Endothelial cell of umbilical vein (primary cell): Measurements from ENCODE around the gene HBQ1. TPM values are rescaled to one million over a fixed set of nuclear protein-coding genes. Genes with fewer than 3 reads are reported as not detected.

Experiments
- BruUV-seq: library from RNA; stranded (reverse); fragments of 400-500 nt; replicated peaks from 2 replicates; lab custom pipeline; 2021; lab: Mats Ljungman, UMichigan
- CTCF ChIA-PET: fragments of 300-600, 350-600 bp; sonication (Branson Sonifier 250); formaldehyde crosslinking; loops from one replicate; lab custom pipeline; 2021; ENCODE audit warnings: antibody characterized with exemption, inconsistent platforms; lab: Charles Lee
- POLR2A ChIA-PET: fragments of 300-600, 350-600 bp; sonication (Branson Sonifier 250); formaldehyde crosslinking; loops from one replicate; lab custom pipeline; 2021; ENCODE audit warnings: antibody characterized with exemption, inconsistent platforms; lab: Charles Lee
- DNase-seq: peaks from one replicate; pipeline ENCODE4 v3.0.0-alpha.2; 2011; ENCODE audit warnings: low read depth, low spot score
- FAIRE-seq: peaks from 2 replicates; lab custom pipeline; 2011; peaks lifted over from hg19 to GRCh38; lab: Jason Lieb, UNC
- H2AFZ ChIP-seq: 2 replicates; pipeline ENCODE4 v1.6.0; 2012; ENCODE audit warnings: low read depth, low read length, control low read depth, inconsistent platforms
- H3K27ac ChIP-seq: 2 replicates; pipeline ENCODE4 v1.5.1; 2011; ENCODE audit warnings: low read depth, mild to moderate bottlenecking, control low read depth, low read length, moderate library complexity; ENCODE audit not compliant: insufficient read depth
- H3K27me3 ChIP-seq, 2 experiments: 2 replicates each; pipeline versions ENCODE4 v1.6.0 to v1.6.1; 2011; ENCODE audit warnings: low read length in 2 of 2, mixed read lengths in 1 of 2; ENCODE audit not compliant: control insufficient read depth in 2 of 2, insufficient read depth in 2 of 2
- H3K36me3 ChIP-seq, 2 experiments: 2 replicates in 1 of 2; 3 replicates in 1 of 2; pipeline ENCODE4 v1.5.1; 2011; ENCODE audit warnings: low read length in 2 of 2, mild to moderate bottlenecking in 1 of 2, moderate library complexity in 1 of 2; ENCODE audit not compliant: control insufficient read depth in 2 of 2, insufficient read depth in 2 of 2; ENCODE audit errors: extremely low read depth in 1 of 2
- H3K4me1 ChIP-seq: 3 replicates; pipeline ENCODE4 v1.5.1; 2011; ENCODE audit warnings: mild to moderate bottlenecking, low read length; ENCODE audit not compliant: control insufficient read depth, insufficient read depth; ENCODE audit errors: extremely low read depth
- H3K4me2 ChIP-seq: 2 replicates; pipeline ENCODE4 v1.6.1; 2011; ENCODE audit warnings: low read length, control low read depth, mixed read lengths; ENCODE audit not compliant: insufficient read depth
- H3K4me3 ChIP-seq, 3 experiments: fragments of 200-600 bp in 1 of 3; sonication (generic), shearing (Covaris generic) in 1 of 3; replicated peaks in 1 of 3; 2 replicates each; pipeline ENCODE4 v1.5.1; 2011 to 2016; ENCODE audit warnings: control low read depth in 3 of 3, low read length in 3 of 3, mild to moderate bottlenecking in 2 of 3, inconsistent platforms in 1 of 3, low read depth in 1 of 3, moderate library complexity in 1 of 3; ENCODE audit not compliant: insufficient read depth in 1 of 3
- H3K79me2 ChIP-seq: 2 replicates; pipeline ENCODE4 v1.6.0; 2012; ENCODE audit warnings: low read length, inconsistent platforms; ENCODE audit not compliant: control insufficient read depth, insufficient read depth
- H3K9ac ChIP-seq: replicated peaks from 2 replicates; pipeline ENCODE3; 2011; ENCODE audit warnings: low read length, control low read depth; ENCODE audit not compliant: insufficient read depth; ENCODE audit errors: extremely low read depth
- H3K9me1 ChIP-seq: replicated peaks from 3 replicates; pipeline ENCODE4 v1.6.0; 2011; ENCODE audit warnings: mild to moderate bottlenecking, low read length; ENCODE audit not compliant: control insufficient read depth, insufficient read depth; ENCODE audit errors: extremely low read depth
- H3K9me3 ChIP-seq: replicated peaks from 2 replicates; pipeline ENCODE4 v1.5.1; 2012; ENCODE audit warnings: low read length, inconsistent platforms; ENCODE audit not compliant: control insufficient read depth, insufficient read depth
- H4K20me1 ChIP-seq: replicated peaks from 2 replicates; pipeline ENCODE3; 2011; ENCODE audit warnings: mild to moderate bottlenecking, low read length; ENCODE audit not compliant: control insufficient read depth, insufficient read depth; ENCODE audit errors: extremely low read depth
- CTCF ChIP-seq, 2 donors: IDR thresholded peaks; 1 replicate in 1 of 2; 2 replicates in 1 of 2; pipeline ENCODE4 v1.5.1; 2011; ENCODE audit warnings: low read length in 2 of 2, mild to moderate bottlenecking in 2 of 2, moderate library complexity in 2 of 2, control low read depth in 1 of 2, inconsistent platforms in 1 of 2, low read depth in 1 of 2; ENCODE audit not compliant: insufficient read depth in 1 of 2; ENCODE audit errors: extremely low read depth in 1 of 2
- EZH2 ChIP-seq: IDR thresholded peaks from 2 replicates; pipeline ENCODE4 v1.6.1; 2012; ENCODE audit warnings: borderline replicate concordance, low read depth, mild to moderate bottlenecking, moderate library complexity, low read length, inconsistent platforms; ENCODE audit not compliant: severe bottlenecking
- FOS ChIP-seq: IDR thresholded peaks from 2 replicates; pipeline ENCODE4 v1.6.1; 2011; ENCODE audit warnings: mild to moderate bottlenecking, low read length, moderate library complexity, borderline replicate concordance; ENCODE audit not compliant: insufficient read depth
- GATA2 ChIP-seq: IDR thresholded peaks from 2 replicates; pipeline ENCODE4 v1.7.0; 2011; ENCODE audit warnings: low read depth, mild to moderate bottlenecking, moderate library complexity, mixed read lengths, low read length; ENCODE audit not compliant: insufficient read length, insufficient read depth
- JUN ChIP-seq: IDR thresholded peaks from 2 replicates; pipeline ENCODE4 v1.6.1; 2011; ENCODE audit warnings: borderline replicate concordance, low read depth; ENCODE audit not compliant: insufficient read length, insufficient read depth
- MYC ChIP-seq: IDR thresholded peaks from one replicate; pipeline ENCODE4 v1.6.1; 2011; ENCODE audit warnings: mild to moderate bottlenecking, low read depth, low read length
- POLR2A ChIP-seq: IDR thresholded peaks from 2 replicates; pipeline ENCODE4 v1.6.1; 2012; ENCODE audit warnings: low read depth, mild to moderate bottlenecking, control low read depth, low read length
- POLR2AphosphoS5 ChIP-seq: IDR thresholded peaks from 2 replicates; pipeline ENCODE4 v1.6.1; 2012; ENCODE audit warnings: low read depth, mild to moderate bottlenecking, control low read depth, low read length, moderate library complexity; ENCODE audit not compliant: insufficient read depth
- dilution Hi-C: fragments of 300-500 bp; cut with MboI; formaldehyde crosslinking; loops from one replicate; pipeline ENCODE4 v1.15.0; 2019; ENCODE audit warnings: low sequenced_read_pairs; ENCODE audit not compliant: extremely low pct_ligation_motif_present
- intact Hi-C: fragments of 100-400 bp; cut with micrococcal nuclease; formaldehyde crosslinking; loops from one replicate; pipeline ENCODE4 v1.10.0; 2022
- polyA plus RNA-seq, 4 experiments: library from polyadenylated mRNA; depleted of rRNA in 3 of 4; stranded (reverse) in 3 of 4; unstranded in 1 of 4; fragments of >200 nt; gene quantifications; 2 replicates each; pipeline versions ENCODE4 v1.2.1 to v1.2.3, GENCODE V29; 2011 to 2012; ENCODE audit warnings: missing spikeins in 1 of 4
- total RNA-seq: library from RNA; stranded (reverse); gene quantifications from 2 replicates; pipeline ENCODE4 v1.2.3, GENCODE V29; 2021
- TF ChIP-seq, protein P1 (sequence below): IDR thresholded peaks from 2 replicates; pipeline ENCODE4 v1.6.1; 2011; ENCODE audit not compliant: insufficient read depth, insufficient read length

The HBQ1 gene
- total and polyA plus RNA-seq, 2 donors (not counting 3 experiments of a cell fraction or from before 2014, with no cell fraction given): 0.75 TPM; not detected in 1

- no peaks in the 10 kb centered on the region for H3K36me3 ChIP-seq
- H3K4me2 ChIP-seq: no peak overlapping the region
- H2AFZ ChIP-seq: no peak overlapping the region
- POLR2A ChIA-PET: no interaction called here
- DNase-seq: no peak
- H3K4me1 ChIP-seq: no peaks in the 10 kb centered on the region
- no peak overlapping the region for H3K27ac ChIP-seq
- H3K27me3 ChIP-seq: no peaks in the 10 kb centered on the region
- no peaks in the 10 kb centered on the region for H3K9me3 ChIP-seq
- CTCF ChIA-PET: interaction anchor here (1.4 kb wide), 1 partner anchor 24 kb away, joined by 4 read pairs; no protein-coding TSS in a partner anchor
- H3K9me1 ChIP-seq: no peaks in the 10 kb centered on the region
- no peak for FAIRE-seq
- H3K4me3 ChIP-seq: no peak overlapping the region
- no peaks in the 10 kb centered on the region for H4K20me1 ChIP-seq
- intact Hi-C loops (no loop called here), dilution Hi-C loops (no loop called here)
- TF ChIP-seq CTCF (IDR thresholded peaks at IDR 0.05; ENCODE audit: extremely low read depth in 1 of 2, insufficient read depth in 1 of 2, low read depth in 1 of 2, low read length in 2 of 2): no peak
- TF ChIP-seq FOS: no peak
- no peak for TF ChIP-seq POLR2A
- TF ChIP-seq POLR2AphosphoS5: no peak
- TF ChIP-seq MYC: no peak
- TF ChIP-seq GATA2: no peak
- no peak for TF ChIP-seq EZH2
- no peak for TF ChIP-seq JUN
- TF ChIP-seq, protein P1, sequence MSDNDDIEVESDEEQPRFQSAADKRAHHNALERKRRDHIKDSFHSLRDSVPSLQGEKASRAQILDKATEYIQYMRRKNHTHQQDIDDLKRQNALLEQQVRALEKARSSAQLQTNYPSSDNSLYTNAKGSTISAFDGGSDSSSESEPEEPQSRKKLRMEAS: no peak
- no peak overlapping the region for H3K9ac ChIP-seq
- BruUV-seq: no TSS peak
- no peaks in the 10 kb centered on the region for H3K79me2 ChIP-seq
Measured at GRCh38 chr16:143456-143855, 36.8 kb upstream of the HBQ1 start.
